WTC11 (cell line): ENCODE data around the gene BAZ2A. TPM values are rescaled to one million over a fixed set of nuclear protein-coding genes. Genes with fewer than 3 reads are reported as not detected.
A peak's percentile ranks its signal among the peaks of the same experiment; 100 is the strongest.

ENCODE experiments used
- ATAC-seq: fragments of 200-7000 bp; cut with Tn5 transposase; 2 replicates; pipeline ENCODE4 v1.10.0; 2021; ENCODE audit warnings: mild to moderate bottlenecking, moderate library complexity
- CTCF ChIA-PET: fragments of 300-600 bp; sonication (Branson Sonifier 250); formaldehyde crosslinking; loops from one replicate; lab custom pipeline; 2021; ENCODE audit warnings: antibody characterized with exemption; lab: Charles Lee
- POLR2A ChIA-PET: fragments of 350-600 bp; sonication (Branson Sonifier 250); formaldehyde crosslinking; loops from one replicate; lab custom pipeline; 2021; ENCODE audit warnings: antibody characterized with exemption; lab: Charles Lee
- DNase-seq: peaks from one replicate; pipeline ENCODE4 v3.0.0; 2021; ENCODE audit warnings: low spot score
- H3K27ac Mint-ChIP-seq: 2 replicates; pipeline ENCODE4 v1.8.0; 2021; ENCODE audit warnings: mixed read lengths
- H3K27me3 Mint-ChIP-seq: 2 replicates; pipeline ENCODE4 v1.8.0; 2021; ENCODE audit warnings: low read depth, mild to moderate bottlenecking, moderate library complexity, mixed read lengths
- H3K36me3 Mint-ChIP-seq: 2 replicates; pipeline ENCODE4 v1.8.0; 2021; ENCODE audit warnings: mixed read lengths
- H3K4me1 Mint-ChIP-seq: 2 replicates; pipeline ENCODE4 v1.8.0; 2022; ENCODE audit warnings: mixed read lengths
- H3K4me3 Mint-ChIP-seq: 2 replicates; pipeline ENCODE4 v1.8.0; 2021; ENCODE audit warnings: mild to moderate bottlenecking, moderate library complexity, mixed read lengths
- H3K9me3 Mint-ChIP-seq: 2 replicates; pipeline ENCODE4 v1.8.0; 2021; ENCODE audit warnings: mixed read lengths
- ATF1 ChIP-seq: sonication (generic); formaldehyde crosslinking; IDR thresholded peaks from 2 replicates; pipeline ENCODE4 v1.8.1; 2023; ENCODE audit warnings: mild to moderate bottlenecking, moderate library complexity, missing genetic modification reagents
- FOXJ3 ChIP-seq: sonication (generic); formaldehyde crosslinking; IDR thresholded peaks from 2 replicates; pipeline ENCODE4 v1.9.0; 2021; ENCODE audit warnings: missing genetic modification reagents, mild to moderate bottlenecking, borderline replicate concordance
- IRF2 ChIP-seq: sonication (generic); formaldehyde crosslinking; IDR thresholded peaks from 2 replicates; pipeline ENCODE4 v1.8.0; 2022; ENCODE audit warnings: low read depth, missing genetic modification reagents, borderline replicate concordance
- NFATC4 ChIP-seq: fragments of 250-450 bp; sonication (Bioruptor Pico); IDR thresholded peaks from 2 replicates; pipeline ENCODE4 v1.9.0; 2021; ENCODE audit warnings: mild to moderate bottlenecking
- NR1H2 ChIP-seq: sonication (generic); formaldehyde crosslinking; IDR thresholded peaks from 2 replicates; pipeline ENCODE4 v1.9.0; 2021; ENCODE audit warnings: mild to moderate bottlenecking, moderate library complexity, missing genetic modification reagents
- NR2C2 ChIP-seq: sonication (generic); formaldehyde crosslinking; IDR thresholded peaks from 2 replicates; pipeline ENCODE4 v1.8.0; 2022; ENCODE audit warnings: mild to moderate bottlenecking, missing genetic modification reagents
- NR3C1 ChIP-seq: sonication (generic); formaldehyde crosslinking; conservative IDR thresholded peaks from 2 replicates; pipeline ENCODE4 v1.8.1; 2023; ENCODE audit warnings: low read depth, mild to moderate bottlenecking, missing genetic modification reagents
- PRRX2 ChIP-seq: fragments of 250-450 bp; sonication (Bioruptor Pico); IDR thresholded peaks from 2 replicates; pipeline ENCODE4 v1.8.0; 2021; ENCODE audit warnings: mild to moderate bottlenecking
- RELA ChIP-seq: sonication (generic); formaldehyde crosslinking; IDR thresholded peaks from 2 replicates; pipeline ENCODE4 v1.8.1; 2022; ENCODE audit warnings: missing genetic modification reagents, mild to moderate bottlenecking, borderline replicate concordance
- SMAD4 ChIP-seq: sonication (generic); formaldehyde crosslinking; IDR thresholded peaks from 2 replicates; pipeline ENCODE4 v1.8.0; 2022; ENCODE audit warnings: mild to moderate bottlenecking, missing genetic modification reagents
- SOX15 ChIP-seq: fragments of 250-450 bp; sonication (Bioruptor Pico); IDR thresholded peaks from 2 replicates; pipeline ENCODE4 v1.9.0; 2021; ENCODE audit warnings: mild to moderate bottlenecking
- TP53 ChIP-seq: sonication (generic); formaldehyde crosslinking; IDR thresholded peaks from 2 replicates; pipeline ENCODE4 v1.8.1; 2023; ENCODE audit warnings: mild to moderate bottlenecking, missing genetic modification reagents
- ZNF671 ChIP-seq: fragments of 250-450 bp; sonication (Bioruptor Pico); IDR thresholded peaks from 2 replicates; pipeline ENCODE4 v1.8.0; 2021; ENCODE audit warnings: mild to moderate bottlenecking
- total RNA-seq: library from RNA; stranded (reverse); gene quantifications from 3 replicates; pipeline ENCODE4 v1.2.3, GENCODE V29; 2021
- TF ChIP-seq, protein P1 (sequence below): fragments of 250-450 bp; sonication (Bioruptor Pico); IDR thresholded peaks from 2 replicates; pipeline ENCODE4 v1.9.0; 2021; ENCODE audit warnings: moderate library complexity, mild to moderate bottlenecking, inconsistent platforms, borderline replicate concordance
- TF ChIP-seq, protein P2 (sequence below): sonication (generic); formaldehyde crosslinking; IDR thresholded peaks from 2 replicates; pipeline ENCODE4 v1.8.0; 2022; ENCODE audit warnings: missing genetic modification reagents
- TF ChIP-seq, protein P3 (sequence below): sonication (generic); formaldehyde crosslinking; IDR thresholded peaks from 2 replicates; pipeline ENCODE4 v1.8.1; 2022; ENCODE audit warnings: missing genetic modification reagents, borderline replicate concordance
- TF ChIP-seq, protein P4 (sequence below): sonication (generic); formaldehyde crosslinking; IDR thresholded peaks from 2 replicates; pipeline ENCODE4 v1.8.0; 2022; ENCODE audit warnings: mild to moderate bottlenecking, missing genetic modification reagents
- TF ChIP-seq, protein P5 (sequence below): sonication (generic); formaldehyde crosslinking; IDR thresholded peaks from 2 replicates; pipeline ENCODE4 v1.8.1; 2023; ENCODE audit warnings: mild to moderate bottlenecking, missing genetic modification reagents, moderate library complexity
- TF ChIP-seq, protein P6 (sequence below): fragments of 250-450 bp; sonication (Bioruptor Pico); conservative IDR thresholded peaks from 2 replicates; pipeline ENCODE4 v1.9.0; 2021; ENCODE audit warnings: mild to moderate bottlenecking
- TF ChIP-seq, protein P7 (sequence below): sonication (generic); formaldehyde crosslinking; IDR thresholded peaks from 2 replicates; pipeline ENCODE4 v1.8.0; 2023; ENCODE audit warnings: missing genetic modification reagents
- TF ChIP-seq, protein P8 (sequence below): fragments of 250-450 bp; sonication (Bioruptor Pico); IDR thresholded peaks from 2 replicates; pipeline ENCODE4 v2.1.2; 2022; ENCODE audit warnings: mild to moderate bottlenecking, moderate library complexity

BAZ2A gene
- total RNA-seq, 1 experiment from 2014 or later = 114 TPM

DNA sequence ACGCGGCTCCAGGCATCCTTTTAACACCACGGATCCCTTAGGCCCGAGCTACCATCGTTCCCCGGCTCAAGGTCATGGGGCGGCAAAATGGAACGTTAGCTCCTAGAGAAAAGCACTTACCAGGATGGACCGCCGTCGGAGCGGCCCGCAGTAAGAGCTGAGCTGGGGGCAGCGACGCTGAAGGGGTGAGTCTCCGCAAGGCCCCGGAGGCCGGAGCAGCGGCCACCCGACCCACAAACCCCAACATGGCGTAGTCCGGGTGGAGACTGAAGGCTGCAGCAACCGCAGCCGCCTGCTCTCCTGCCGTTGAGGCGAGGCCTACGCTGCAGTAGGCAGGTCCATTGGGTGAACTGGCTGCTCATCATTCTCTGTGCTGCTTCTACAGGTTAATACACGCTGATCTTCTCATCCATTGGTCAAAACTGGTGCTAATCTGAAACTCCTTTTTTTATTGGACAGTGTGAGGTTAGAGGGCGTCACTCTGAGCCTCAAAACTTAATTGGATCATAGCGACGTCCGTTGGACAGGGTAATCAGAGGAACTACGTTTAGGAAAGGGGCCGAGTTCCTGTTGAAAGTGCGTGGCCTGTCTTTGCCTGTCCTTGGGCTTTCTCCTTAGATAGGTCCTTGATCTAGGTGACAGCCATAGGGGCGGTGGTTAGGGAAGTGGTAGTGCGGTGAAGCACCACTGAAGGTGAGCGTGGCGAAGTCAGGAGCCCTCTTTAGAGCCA, 15.8 kb upstream of the BAZ2A start, which contains the start of gene ATP5F1B:
Gene ATP5F1B, minus strand, starts transcription at position 268 of the 730 bp plus-strand sequence. Its CDS starts 21 bp downstream, at position 247.
- DNase-seq (peak; percentile 94), ATAC-seq (peak; percentile 98)
- ChIA-PET CTCF (interaction anchor here (0.6 to 3.7 kb wide), 2 partner anchors 10 to 17 kb away, joined by 3 to 37 read pairs; no protein-coding TSS in a partner anchor), POLR2A (interaction anchor here (0.5 to 2.2 kb wide), 9 partner anchors 9 to 424 kb away, joined by 3 to 12 read pairs (median 4); partner anchors contain the start of genes PTGES3 and RNF41)
- Mint-ChIP-seq H3K27me3 (no peaks in the 10 kb centered on the region; the same call in 1 of the 2 replicates), H3K9me3 (no peaks in the 10 kb centered on the region), H3K4me1 (peaks cover 20% of the 10 kb centered on the region), H3K36me3 (peaks cover 43% of the 10 kb centered on the region), H3K27ac (peak within 1 kb of the TSS; percentile 97), H3K4me3 (peak within 1 kb of the TSS; percentile 99)
- TF ChIP-seq ATF1 (CRISPR knock-in tag) (no peak), SOX15 (CRISPR knock-in tag) (no peak), NR1H2 (CRISPR knock-in tag) (no peak), PRRX2 (CRISPR knock-in tag) (no peak), ZNF671 (no peak), NR3C1 (CRISPR knock-in tag) (no peak), IRF2 (CRISPR knock-in tag) (no peak), NFATC4 (CRISPR knock-in tag) (no peak), NR2C2 (CRISPR knock-in tag) (no peak), TP53 (CRISPR knock-in tag) (no peak), SMAD4 (CRISPR knock-in tag) (no peak), RELA (CRISPR knock-in tag) (0 out of 2 replicates have a peak, but pooled peaks have one; percentile 32), FOXJ3 (CRISPR knock-in tag) (no peak)
- TF ChIP-seq, protein P1, sequence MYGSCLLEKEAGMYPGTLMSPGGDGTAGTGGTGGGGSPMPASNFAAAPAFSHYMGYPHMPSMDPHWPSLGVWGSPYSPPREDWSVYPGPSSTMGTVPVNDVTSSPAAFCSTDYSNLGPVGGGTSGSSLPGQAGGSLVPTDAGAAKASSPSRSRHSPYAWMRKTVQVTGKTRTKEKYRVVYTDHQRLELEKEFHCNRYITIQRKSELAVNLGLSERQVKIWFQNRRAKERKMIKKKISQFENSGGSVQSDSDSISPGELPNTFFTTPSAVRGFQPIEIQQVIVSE (CRISPR knock-in tag) = no peak
- TF ChIP-seq, protein P2, sequence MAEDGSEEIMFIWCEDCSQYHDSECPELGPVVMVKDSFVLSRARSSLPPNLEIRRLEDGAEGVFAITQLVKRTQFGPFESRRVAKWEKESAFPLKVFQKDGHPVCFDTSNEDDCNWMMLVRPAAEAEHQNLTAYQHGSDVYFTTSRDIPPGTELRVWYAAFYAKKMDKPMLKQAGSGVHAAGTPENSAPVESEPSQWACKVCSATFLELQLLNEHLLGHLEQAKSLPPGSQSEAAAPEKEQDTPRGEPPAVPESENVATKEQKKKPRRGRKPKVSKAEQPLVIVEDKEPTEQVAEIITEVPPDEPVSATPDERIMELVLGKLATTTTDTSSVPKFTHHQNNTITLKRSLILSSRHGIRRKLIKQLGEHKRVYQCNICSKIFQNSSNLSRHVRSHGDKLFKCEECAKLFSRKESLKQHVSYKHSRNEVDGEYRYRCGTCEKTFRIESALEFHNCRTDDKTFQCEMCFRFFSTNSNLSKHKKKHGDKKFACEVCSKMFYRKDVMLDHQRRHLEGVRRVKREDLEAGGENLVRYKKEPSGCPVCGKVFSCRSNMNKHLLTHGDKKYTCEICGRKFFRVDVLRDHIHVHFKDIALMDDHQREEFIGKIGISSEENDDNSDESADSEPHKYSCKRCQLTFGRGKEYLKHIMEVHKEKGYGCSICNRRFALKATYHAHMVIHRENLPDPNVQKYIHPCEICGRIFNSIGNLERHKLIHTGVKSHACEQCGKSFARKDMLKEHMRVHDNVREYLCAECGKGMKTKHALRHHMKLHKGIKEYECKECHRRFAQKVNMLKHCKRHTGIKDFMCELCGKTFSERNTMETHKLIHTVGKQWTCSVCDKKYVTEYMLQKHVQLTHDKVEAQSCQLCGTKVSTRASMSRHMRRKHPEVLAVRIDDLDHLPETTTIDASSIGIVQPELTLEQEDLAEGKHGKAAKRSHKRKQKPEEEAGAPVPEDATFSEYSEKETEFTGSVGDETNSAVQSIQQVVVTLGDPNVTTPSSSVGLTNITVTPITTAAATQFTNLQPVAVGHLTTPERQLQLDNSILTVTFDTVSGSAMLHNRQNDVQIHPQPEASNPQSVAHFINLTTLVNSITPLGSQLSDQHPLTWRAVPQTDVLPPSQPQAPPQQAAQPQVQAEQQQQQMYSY (CRISPR knock-in tag) = no peak
- TF ChIP-seq, protein P3, sequence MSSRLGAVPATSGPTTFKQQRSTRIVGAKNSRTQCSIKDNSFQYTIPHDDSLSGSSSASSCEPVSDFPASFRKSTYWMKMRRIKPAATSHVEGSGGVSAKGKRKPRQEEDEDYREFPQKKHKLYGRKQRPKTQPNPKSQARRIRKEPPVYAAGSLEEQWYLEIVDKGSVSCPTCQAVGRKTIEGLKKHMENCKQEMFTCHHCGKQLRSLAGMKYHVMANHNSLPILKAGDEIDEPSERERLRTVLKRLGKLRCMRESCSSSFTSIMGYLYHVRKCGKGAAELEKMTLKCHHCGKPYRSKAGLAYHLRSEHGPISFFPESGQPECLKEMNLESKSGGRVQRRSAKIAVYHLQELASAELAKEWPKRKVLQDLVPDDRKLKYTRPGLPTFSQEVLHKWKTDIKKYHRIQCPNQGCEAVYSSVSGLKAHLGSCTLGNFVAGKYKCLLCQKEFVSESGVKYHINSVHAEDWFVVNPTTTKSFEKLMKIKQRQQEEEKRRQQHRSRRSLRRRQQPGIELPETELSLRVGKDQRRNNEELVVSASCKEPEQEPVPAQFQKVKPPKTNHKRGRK (CRISPR knock-in tag) = no peak
- TF ChIP-seq, protein P4, sequence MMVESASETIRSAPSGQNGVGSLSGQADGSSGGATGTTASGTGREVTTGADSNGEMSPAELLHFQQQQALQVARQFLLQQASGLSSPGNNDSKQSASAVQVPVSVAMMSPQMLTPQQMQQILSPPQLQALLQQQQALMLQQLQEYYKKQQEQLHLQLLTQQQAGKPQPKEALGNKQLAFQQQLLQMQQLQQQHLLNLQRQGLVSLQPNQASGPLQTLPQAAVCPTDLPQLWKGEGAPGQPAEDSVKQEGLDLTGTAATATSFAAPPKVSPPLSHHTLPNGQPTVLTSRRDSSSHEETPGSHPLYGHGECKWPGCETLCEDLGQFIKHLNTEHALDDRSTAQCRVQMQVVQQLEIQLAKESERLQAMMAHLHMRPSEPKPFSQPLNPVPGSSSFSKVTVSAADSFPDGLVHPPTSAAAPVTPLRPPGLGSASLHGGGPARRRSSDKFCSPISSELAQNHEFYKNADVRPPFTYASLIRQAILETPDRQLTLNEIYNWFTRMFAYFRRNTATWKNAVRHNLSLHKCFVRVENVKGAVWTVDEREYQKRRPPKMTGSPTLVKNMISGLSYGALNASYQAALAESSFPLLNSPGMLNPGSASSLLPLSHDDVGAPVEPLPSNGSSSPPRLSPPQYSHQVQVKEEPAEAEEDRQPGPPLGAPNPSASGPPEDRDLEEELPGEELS (CRISPR knock-in tag) = peak; percentile 82; the same call in 1 of the 2 replicates
- TF ChIP-seq, protein P5, sequence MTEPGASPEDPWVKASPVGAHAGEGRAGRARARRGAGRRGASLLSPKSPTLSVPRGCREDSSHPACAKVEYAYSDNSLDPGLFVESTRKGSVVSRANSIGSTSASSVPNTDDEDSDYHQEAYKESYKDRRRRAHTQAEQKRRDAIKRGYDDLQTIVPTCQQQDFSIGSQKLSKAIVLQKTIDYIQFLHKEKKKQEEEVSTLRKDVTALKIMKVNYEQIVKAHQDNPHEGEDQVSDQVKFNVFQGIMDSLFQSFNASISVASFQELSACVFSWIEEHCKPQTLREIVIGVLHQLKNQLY (CRISPR knock-in tag) = no peak
- TF ChIP-seq, protein P6, sequence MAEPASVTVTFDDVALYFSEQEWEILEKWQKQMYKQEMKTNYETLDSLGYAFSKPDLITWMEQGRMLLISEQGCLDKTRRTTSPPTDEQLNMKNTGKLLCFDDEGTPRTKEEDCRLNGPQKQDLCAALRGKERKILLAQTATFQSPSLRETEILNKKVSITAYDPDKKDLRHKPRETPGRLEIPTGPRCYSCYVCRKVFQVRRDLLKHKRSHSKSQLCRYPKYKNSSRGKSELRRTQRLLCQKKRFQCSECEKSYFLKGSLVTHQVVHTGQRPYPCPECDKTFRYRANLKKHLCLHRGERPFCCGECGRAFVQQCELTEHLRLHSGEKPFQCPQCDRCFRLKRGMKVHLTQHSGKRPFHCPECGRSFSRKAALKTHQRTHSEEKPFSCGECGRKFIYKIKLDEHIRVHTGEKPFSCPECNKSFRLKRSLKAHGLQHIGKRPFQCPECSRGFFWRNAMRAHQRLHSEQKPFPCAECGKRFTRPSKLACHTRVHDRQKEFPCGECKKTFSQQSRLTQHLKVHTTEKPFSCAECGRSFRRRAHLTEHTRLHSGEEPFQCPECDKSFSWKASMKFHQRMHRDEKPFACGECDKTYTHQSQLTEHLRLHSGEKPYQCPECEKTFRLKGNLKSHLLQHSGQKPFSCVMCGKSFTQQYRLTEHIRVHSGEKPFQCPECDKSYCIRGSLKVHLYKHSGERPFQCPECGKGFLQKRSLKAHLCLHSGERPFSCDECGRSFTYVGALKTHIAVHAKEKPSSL (CRISPR knock-in tag) = no peak
- TF ChIP-seq, protein P7, sequence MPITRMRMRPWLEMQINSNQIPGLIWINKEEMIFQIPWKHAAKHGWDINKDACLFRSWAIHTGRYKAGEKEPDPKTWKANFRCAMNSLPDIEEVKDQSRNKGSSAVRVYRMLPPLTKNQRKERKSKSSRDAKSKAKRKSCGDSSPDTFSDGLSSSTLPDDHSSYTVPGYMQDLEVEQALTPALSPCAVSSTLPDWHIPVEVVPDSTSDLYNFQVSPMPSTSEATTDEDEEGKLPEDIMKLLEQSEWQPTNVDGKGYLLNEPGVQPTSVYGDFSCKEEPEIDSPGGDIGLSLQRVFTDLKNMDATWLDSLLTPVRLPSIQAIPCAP (CRISPR knock-in tag) = no peak
- TF ChIP-seq, protein P8, sequence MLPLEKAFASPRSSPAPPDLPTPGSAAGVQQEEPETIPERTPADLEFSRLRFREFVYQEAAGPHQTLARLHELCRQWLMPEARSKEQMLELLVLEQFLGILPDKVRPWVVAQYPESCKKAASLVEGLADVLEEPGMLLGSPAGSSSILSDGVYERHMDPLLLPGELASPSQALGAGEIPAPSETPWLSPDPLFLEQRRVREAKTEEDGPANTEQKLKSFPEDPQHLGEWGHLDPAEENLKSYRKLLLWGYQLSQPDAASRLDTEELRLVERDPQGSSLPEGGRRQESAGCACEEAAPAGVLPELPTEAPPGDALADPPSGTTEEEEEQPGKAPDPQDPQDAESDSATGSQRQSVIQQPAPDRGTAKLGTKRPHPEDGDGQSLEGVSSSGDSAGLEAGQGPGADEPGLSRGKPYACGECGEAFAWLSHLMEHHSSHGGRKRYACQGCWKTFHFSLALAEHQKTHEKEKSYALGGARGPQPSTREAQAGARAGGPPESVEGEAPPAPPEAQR (CRISPR knock-in tag) = no peak
